Epithelial cell of proximal tubule (primary cell): Measurements from ENCODE around the gene THAP2. TPM values are rescaled to one million over a fixed set of nuclear protein-coding genes. Genes with fewer than 3 reads are reported as not detected.

Experiments
- DNase-seq: peaks from one replicate; pipeline ENCODE4 v3.0.0-alpha.2; 2011; ENCODE audit warnings: low read depth
- H3K4me3 ChIP-seq: 2 replicates; pipeline ENCODE4 v1.5.1; 2011; ENCODE audit warnings: low read depth, mild to moderate bottlenecking, low read length
- CTCF ChIP-seq: conservative IDR thresholded peaks from 2 replicates; pipeline ENCODE4 v1.5.1; 2012; ENCODE audit warnings: low read depth, mild to moderate bottlenecking, low read length
- total RNA-seq: library from RNA; depleted of rRNA; stranded (reverse); fragments of >200 nt; gene quantifications from 2 replicates; pipeline ENCODE4 v1.2.3, GENCODE V29; 2015

THAP2 gene
- total RNA-seq, 1 donor from 2014 or later = 1.4 TPM

DNA sequence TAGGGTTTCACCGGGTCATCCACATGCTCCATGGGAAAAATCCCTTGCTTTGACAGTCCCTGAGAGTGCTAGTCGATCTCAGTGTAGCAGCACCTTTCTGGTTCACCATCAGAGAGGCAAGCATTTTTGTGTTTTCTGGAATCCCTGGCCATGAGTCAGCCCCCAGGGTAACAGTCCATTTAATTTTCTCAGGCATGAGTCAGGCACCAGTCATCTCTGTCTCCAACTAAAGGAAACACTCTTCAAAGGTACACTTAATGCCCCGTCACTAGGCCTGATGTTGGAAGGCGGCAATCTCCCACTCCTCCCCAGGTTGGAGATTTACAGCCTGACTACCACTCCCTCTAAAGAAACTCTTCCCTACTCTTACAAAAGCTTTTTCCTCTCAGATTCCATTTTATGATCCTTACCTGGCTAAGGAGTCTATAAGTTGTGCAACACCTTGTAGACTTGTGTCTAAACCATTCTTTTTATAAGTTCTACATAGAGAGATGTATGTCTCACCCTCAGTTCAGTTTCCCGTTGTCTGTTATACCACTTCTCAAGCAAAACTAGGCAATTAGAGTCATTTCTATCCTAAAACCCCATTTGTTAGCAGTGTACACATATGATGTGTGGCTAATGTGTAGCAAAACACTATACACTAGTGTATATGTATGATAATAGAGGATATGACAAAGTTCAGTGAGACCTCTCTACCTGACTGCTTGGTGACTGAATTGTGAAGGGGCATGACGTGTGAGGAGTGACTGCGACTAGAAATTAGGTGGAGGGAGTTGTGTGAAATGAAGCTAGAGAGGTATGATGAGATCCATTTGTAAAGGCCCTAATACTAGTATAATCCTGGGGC lies 46.4 kb downstream of the THAP2 start:
- peak; percentile 89 for DNase-seq
- no peak overlapping the region for H3K4me3 ChIP-seq
- TF ChIP-seq CTCF = no peak

DNA sequence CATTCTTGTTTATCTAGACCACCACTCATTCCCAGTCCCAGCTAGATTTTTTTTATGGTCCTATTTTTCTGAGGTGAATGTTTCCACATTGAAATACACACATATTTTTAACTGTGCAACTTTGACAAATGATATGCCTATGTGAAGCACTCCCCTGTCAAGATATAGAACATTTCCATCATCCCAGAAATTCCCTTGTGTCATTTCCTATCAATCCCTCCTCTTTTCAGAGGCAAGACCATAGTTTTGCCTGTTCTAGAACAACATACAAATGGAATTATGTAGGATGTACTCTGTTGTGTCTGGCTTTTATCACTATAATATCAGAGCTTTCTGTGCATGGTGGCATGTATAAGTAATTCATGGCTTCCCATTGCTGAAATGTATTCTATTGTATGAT lies 54.5 kb downstream of the THAP2 start:
- no peak for TF ChIP-seq CTCF
- H3K4me3 ChIP-seq = no peak overlapping the region
- DNase-seq = no peak

- no peak overlapping the region for H3K4me3 ChIP-seq
- no peak for TF ChIP-seq CTCF
- DNase-seq = no peak
These were observed 55.7 kb downstream of the THAP2 start for GRCh38 chr12:71719647-71720370.

DNA sequence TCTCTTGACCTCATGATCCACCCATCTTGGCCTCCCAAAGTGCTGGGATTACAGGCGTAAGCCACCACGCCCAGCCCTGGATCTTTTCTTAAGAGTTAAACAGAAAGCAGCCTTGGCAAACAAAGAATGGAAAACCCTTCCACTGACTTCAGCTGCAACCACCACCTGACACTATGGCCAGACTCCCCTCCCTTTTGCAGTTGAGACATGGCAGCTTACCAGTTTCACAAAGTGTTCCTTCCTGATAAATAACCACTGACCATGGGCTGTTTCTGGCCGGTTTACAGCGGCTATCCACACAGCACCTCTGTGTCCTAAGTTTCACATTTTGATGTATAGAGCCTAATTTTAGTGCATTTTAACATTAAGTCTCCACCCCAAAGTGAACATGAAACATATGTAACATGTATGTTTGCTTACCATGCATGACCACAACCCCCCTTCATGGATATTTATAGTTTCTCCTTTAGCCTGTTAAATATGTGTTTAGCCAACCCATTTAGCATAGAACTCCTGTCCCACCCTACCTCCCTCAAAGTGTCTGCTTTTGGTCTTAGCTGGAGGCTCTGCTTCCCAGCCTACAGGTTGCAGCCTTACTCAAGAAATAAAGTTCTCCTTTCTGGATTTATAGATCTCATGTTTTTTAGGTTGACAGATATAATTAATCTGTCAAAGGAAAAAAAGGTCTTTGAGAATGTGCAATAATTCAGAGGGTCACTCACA lies 57.8 kb downstream of the THAP2 start:
- no peak for DNase-seq
- no peak for TF ChIP-seq CTCF
- no peak overlapping the region for H3K4me3 ChIP-seq

DNA sequence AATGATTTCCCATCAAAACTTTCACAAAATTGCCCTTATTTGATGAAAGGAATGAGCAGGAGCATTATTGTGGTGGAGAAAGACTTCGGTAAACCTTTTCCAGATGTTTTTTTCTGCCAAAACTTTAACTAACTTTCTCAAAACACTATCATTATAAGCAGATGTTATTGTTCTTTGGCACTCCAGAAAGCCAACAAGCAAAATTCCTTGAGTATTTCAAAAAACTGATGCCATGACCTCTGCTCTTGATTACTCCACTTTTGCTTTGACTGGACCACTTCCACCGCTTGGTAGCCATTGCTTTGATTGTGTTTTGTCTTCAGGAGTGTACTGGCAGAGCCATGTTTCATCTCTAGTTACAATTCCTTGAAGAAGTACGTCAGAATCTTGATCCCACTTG lies 60.9 kb downstream of the THAP2 start:
- TF ChIP-seq CTCF = no peak
- no peak overlapping the region for H3K4me3 ChIP-seq
- DNase-seq = no peak

DNA sequence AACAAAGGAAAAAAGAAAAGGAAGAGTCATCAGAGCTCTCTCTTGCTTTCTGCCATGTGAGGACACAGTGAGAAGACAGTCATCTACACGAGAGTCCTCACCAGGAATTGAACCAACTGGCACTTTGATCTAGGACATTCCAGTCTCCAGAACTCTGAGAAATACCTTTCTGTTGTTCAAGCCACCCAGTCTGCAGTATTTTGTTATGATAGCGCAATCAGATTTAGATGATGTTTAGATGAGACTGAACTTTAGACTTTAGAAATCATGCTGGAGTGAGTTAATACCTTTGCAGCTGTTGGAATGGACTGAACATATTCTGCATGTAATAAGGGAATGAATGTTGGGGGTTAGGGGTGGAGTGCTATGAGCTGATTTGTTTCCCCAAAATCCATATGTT lies 62.4 kb downstream of the THAP2 start:
- DNase-seq = no peak
- no peak overlapping the region for H3K4me3 ChIP-seq
- no peak for TF ChIP-seq CTCF
